Measurements from ENCODE around the gene TLK1.
"Not testable (repeated sequence)": the region's sequence is repeated elsewhere in the genome, so short reads cannot be mapped to it uniquely, and the experiment has no call there.

TLK1 gene

DNA sequence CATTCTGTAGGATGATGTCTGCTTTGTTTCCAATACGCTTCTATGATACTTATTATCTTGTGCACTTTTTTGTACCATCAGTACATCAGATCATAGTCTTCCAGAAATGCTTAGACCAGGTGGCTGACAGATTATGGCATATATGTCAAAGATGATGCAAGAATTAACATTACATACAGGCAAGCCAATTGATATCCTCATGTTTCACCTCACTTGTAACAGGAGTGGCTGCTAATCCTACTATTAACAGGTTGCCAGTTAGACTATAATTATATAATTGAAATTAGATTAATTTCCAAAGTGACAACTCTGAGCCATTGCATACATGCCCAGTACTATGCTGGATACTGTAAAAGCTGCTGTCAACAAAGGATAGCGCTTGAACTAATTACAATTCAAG lies 77.2 kb downstream of the TLK1 start:
- no peak for DNase-seq (ENCODE audit: low read depth)

DNA sequence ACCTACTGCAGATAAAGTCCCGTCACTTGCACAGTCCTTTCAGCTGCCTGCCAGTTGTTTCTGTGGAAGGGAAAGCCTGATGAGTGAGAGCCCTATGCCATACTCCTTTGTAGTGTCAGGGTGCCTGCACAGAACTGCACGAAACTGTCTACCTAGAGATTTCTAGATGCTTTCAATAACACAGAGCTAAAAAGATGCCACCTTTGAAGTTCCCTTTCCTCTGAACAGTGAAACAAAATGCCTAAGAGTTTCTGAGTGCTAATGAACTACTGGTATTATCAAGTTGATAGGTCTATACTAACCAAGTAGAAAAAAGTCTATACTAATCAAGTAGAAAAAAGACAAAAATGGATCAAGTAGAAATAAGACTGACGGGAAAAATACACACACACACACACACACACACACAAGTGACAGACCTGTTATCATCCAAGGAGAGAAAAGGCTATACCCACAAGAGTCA lies 79.0 kb downstream of the TLK1 start:
- no peak for DNase-seq (ENCODE audit: low read depth)

DNA sequence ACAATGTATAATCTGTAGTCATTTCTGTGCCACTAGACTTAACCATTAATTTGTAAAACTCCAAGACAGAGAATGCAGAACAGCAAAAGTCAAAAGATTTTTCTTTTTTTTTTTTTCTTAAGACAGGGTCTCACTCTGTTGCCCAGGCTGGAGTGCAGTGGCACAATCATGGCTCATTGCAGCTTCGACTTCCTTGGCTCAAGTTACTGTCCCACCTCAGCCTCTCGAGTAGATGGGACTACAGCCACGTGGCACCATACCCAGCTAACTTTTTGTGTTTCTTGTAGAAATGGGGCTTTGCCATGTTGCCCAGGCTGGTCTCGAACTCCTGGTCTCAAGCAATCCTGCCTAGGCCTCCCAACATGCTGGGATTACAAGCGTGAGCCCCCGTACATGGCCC lies 80.1 kb downstream of the TLK1 start:
- no peak for DNase-seq (ENCODE audit: low read depth)

DNA sequence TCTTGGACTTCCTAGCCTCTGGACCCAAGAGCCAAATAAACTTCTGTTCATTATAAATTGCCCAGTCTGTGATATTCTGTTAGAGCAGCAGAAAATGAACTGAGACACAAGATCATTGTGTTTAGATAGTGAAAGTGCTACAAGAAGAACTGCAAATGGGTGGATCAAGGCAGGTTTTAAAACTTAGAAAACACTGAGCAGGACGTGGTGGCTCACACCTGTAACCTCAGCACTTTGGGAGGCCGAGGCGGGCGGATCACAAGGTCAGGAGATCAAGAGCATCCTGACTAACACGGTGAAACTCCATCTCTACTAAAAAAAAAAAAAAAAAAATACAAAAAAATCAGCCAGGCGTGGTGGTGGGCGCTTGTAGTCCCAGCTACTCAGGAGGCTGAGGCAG lies 84.3 kb downstream of the TLK1 start:
- not testable (repeated sequence) for DNase-seq (ENCODE audit: low read depth)

GRCh38 chr2:171072164-171072563 lies 88.5 kb downstream of the TLK1 start:
- no peak for DNase-seq (ENCODE audit: low read depth)

GRCh38 chr2:171069286-171069956 lies 91.3 kb downstream of the TLK1 start:
- DNase-seq (ENCODE audit: low read depth): no peak

DNA sequence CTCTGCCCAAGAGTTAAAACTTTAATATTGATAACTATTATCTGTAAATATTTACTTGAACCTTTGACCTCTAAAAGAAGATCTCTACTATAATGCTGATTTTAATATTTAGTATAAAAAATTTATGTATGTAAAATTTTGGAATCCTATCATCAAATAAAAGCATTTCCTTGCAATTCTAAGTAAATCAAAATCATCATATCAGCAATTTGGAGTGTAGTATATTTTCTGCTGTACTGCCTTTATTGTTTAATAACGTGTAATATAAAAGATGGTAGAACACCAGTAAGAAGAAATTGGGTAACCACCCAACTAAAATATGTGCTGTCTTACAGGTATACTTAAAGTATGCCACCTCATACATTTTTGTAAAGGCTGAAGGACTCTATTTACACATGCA lies 94.6 kb downstream of the TLK1 start:
- DNase-seq (ENCODE audit: low read depth): no peak

- no peak for DNase-seq (ENCODE audit: low read depth)
Observed at GRCh38 chr2:171057575-171057974, 103.1 kb downstream of the TLK1 start.

DNA sequence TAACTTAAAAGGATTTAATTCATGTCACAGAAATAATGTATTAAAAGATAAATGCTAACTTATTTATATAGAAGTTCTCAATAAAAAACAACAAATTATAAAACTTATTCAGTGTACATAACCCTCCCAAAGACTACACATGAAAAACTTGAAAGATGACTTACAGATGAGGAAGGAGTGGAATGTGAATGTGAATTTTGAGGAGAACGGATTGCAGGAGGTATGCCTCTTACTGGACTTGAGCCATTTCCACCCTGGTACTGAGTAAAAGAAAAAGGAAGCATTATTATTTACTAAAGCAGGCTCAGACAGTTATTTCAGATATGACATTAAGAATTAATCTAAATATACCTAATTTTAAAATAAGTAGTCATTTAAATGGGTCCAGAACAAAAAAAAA lies 104.4 kb downstream of the TLK1 start:
- DNase-seq (ENCODE audit: low read depth): no peak

DNA sequence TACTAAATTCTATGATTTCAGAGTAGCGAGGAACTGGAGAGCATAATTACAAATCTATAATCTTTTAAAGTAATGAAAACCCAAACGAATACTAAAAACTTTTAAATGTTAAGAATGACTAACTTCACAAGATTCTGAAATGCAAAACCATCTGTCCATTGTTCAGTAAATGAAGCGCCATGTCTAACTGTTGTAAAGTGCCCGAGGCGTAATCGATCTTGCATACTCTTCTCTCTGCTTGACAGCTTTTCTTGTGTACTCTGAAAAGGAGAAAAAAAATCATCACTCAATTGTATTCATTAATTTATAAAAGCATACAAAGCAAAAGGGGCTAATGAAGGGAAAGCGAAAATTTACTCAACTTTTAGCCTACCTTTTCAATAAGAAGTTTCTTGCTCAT lies 111.0 kb downstream of the TLK1 start:
- no peak for DNase-seq (ENCODE audit: low read depth)

- no peak for DNase-seq (ENCODE audit: low read depth)
Observed at GRCh38 chr2:171046048-171046560, 114.6 kb downstream of the TLK1 start.

DNA sequence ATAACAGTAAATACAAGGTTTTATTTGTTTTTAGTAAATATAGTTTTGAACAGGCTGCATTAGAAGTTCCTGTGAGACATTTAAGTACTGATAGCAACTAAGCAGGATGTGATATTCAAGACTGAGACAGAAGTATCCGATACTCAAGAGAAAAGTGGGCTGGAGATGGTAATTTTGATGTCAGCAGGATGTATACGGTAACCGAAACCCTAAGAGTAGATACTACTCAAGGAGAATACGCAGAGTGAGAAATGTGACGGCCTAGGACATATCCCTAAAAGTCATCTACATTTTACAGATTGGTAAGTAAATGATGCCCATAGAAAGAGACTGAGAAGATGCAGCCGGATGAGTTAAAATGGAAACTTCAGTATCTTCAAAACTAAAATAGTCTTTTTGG lies 116.3 kb downstream of the TLK1 start:
- no peak for DNase-seq (ENCODE audit: low read depth)

- no peak for DNase-seq (ENCODE audit: low read depth)
Observed at GRCh38 chr2:171042253-171042969, 118.3 kb downstream of the TLK1 start.

GRCh38 chr2:171036532-171036931 lies 124.2 kb downstream of the TLK1 start:
- DNase-seq (ENCODE audit: low read depth): no peak

GRCh38 chr2:171034315-171034714 lies 126.4 kb downstream of the TLK1 start:
- DNase-seq (ENCODE audit: low read depth): no peak

- DNase-seq (ENCODE audit: low read depth): no peak
Observed at GRCh38 chr2:171025214-171025613, 135.5 kb downstream of the TLK1 start.

DNA sequence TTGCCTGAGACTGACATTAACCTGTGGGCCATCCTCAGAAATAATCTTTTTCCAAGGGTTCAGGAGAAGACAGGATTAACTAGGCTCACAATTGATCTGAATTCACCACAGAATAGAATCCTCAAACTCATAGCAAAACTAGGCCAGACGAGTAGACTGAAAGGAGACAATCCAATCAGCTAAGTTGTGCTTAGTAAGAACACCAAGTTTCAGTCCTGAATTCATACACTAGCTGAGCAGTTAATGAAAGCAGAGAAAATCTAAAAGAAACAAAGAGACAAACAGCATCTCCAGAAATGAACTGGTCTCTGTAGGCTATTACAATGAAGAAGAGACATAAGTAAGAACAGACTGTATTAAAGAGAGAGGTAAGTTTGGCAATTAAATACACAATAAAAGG lies 142.2 kb downstream of the TLK1 start:
- no peak for DNase-seq (ENCODE audit: low read depth)

DNA sequence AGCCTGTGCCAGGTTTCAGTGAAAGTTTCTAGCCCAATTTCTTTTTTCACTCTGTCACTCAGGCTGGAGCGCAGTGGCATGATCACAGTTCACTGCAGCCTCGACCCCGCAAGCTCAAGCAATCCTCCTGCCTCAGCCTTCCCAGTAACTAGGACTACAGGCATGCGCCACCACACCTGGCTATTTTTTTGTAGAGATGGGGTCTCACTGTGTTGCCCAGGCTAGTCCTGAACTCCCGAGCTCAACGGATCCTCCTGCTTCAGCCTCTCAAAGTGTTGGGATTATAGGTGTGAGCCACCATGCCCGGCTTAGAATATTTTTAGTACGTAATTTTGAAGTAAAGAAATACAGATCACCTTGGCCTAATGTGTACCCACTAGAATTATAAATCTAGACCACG lies 144.6 kb downstream of the TLK1 start:
- no peak for DNase-seq (ENCODE audit: low read depth)

DNA sequence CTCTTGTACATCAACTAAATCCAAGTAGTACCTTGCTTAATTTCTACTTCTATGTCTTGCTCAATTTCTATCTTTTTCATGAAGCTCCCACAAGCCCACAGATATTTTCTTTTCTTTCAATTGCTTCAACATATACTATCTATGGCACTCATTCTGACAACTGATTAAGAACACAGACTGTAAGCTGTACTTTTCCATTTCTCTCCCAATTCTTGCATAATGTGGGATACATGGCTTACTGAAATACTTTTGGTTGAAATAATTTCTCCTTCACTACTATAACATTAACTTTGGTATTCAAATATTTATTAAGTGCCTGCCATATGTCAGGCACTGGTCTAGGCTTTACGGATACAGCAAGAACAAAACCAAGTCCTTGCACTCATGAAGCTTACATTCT lies 146.8 kb downstream of the TLK1 start:
- DNase-seq (ENCODE audit: low read depth): no peak

DNA sequence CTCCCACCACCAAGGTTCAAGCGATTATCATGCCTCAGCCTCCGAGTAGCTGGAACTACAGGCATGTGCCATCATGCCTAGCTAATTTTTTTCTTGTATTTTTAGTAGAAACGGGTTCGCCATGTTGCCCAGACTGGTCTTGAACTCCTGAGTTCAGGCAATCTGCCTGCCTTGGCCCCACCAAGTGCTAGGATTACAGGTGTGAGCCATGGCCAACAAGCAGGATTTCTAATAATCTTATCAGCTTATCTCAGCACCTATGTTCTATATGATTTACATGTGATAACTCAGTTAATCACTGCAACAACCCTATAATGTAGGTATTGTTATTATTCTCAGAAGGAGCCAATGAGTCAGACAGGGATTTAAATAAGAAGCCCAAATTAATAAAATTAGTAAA lies 151.3 kb downstream of the TLK1 start:
- no peak for DNase-seq (ENCODE audit: low read depth)

GRCh38 chr2:171008550-171009205 lies 152.0 kb downstream of the TLK1 start:
- no peak for DNase-seq (ENCODE audit: low read depth)

DNA sequence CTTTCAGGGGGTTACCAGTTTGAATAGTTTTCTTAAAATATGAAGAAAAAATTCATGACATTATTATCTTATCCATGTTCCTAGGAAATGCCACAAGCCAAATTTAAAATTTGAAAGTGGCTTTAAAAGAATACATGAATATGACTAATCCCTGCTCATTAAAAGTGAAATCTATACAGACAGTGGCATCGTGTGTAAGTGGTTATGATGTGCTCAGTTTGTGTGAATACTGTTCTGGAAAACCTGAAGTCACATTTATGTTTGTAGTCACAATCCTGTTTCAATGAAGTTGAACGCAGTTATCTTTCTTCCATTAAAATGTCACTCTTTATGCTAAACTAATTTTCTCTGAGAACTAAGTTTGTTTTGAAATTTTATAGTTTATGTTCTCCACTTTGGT lies 155.9 kb downstream of the TLK1 start:
- DNase-seq (ENCODE audit: low read depth): no peak

DNA sequence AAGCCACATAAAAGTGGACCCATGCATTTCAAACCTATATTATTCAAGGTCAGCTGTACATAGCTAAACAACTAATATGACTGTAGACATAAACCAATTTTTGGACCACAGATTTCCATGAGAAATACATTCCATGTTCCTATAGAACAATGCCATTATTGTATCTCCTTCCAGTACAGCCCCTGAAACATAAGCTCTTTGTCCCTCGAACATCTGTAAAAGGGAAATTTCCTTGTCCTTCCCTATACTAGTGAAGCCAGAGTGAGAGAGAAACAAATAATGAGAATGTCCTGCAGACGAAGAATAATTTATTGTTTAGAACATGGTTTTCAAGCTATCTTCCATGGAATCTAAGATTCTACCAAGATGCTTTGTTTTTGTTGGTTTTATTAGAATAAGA lies 156.3 kb downstream of the TLK1 start:
- DNase-seq (ENCODE audit: low read depth): no peak

Data from activated T-helper 1 cell treated with Interleukin-2 at 50 U/mL for 16 hours (primary cell).